A549 (cell line): Measurements from ENCODE around the gene UPK3A.

Experiments
- CHD4 ChIP-seq: fragments of 200-600 bp; sonication (generic); IDR thresholded peaks from 2 replicates; pipeline ENCODE4 v1.6.1; 2016; ENCODE audit warnings: antibody characterized with exemption, mild to moderate bottlenecking, borderline replicate concordance
- ESRRA ChIP-seq: fragments of 150-350 bp; IDR thresholded peaks from 2 replicates; pipeline ENCODE4 v1.6.1; 2014; ENCODE audit warnings: mild to moderate bottlenecking, low read length, borderline replicate concordance
- HDAC2 ChIP-seq: fragments of 200-600 bp; sonication (generic); IDR thresholded peaks from 2 replicates; pipeline ENCODE4 v1.6.1; 2016
- POLR2A ChIP-seq: IDR thresholded peaks from 2 replicates; pipeline ENCODE4 v1.6.1; 2012; ENCODE audit warnings: mild to moderate bottlenecking, low read length
- ZNF302 ChIP-seq: fragments of 250-450 bp; sonication (Bioruptor Pico); IDR thresholded peaks from 2 replicates; pipeline ENCODE4 v1.9.0; 2021; ENCODE audit warnings: inconsistent platforms, mild to moderate bottlenecking, moderate library complexity
- TF ChIP-seq, protein P1 (sequence below): fragments of >200 bp; sonication (Bioruptor Twin); formaldehyde crosslinking; IDR thresholded peaks from 3 replicates; pipeline ENCODE4 v1.5.1; 2016
- TF ChIP-seq, protein P2 (sequence below): fragments of 150-350 bp; IDR thresholded peaks from 2 replicates; pipeline ENCODE4 v1.6.1; 2014; ENCODE audit warnings: low read depth, mild to moderate bottlenecking, low read length

DNA sequence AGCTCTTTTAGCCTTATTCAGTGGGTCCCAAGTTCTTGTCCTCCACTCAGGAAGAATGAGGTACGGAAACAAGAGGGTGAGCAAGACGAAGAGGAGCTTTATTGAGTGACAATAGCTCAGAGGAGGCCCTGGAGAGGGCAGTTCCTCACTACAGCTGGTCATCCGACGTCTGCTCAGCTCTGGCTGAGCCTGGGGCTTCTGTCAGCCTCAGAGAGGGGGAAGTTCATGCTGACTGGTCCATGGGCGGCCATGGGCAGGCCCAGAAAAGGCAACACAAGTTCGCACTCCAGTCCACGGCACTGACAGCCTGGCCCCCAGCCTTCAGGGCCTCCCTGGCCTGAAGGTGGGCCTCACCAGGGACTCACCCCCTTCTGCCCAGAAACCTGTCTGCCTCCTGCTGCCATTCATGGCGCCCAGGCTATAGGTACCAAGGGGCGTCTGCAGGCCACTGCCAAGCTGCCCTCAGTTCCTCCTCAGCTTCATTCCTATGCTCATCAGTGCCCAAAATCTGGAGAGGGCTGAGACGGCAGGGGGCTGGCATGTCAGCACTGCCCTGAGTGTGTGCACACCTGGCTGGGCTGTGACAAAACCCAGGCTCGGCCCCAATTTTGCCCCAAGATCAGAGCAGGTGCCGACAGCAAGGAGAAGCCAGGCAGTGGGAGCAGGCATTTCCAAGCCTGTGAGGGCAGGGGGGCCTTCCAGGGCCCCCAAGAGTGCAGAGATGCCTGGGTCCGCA lies 22.4 kb upstream of the UPK3A start:
- no peak for TF ChIP-seq POLR2A
- no peak for TF ChIP-seq ZNF302
- TF ChIP-seq CHD4: no peak
- TF ChIP-seq, protein P1, sequence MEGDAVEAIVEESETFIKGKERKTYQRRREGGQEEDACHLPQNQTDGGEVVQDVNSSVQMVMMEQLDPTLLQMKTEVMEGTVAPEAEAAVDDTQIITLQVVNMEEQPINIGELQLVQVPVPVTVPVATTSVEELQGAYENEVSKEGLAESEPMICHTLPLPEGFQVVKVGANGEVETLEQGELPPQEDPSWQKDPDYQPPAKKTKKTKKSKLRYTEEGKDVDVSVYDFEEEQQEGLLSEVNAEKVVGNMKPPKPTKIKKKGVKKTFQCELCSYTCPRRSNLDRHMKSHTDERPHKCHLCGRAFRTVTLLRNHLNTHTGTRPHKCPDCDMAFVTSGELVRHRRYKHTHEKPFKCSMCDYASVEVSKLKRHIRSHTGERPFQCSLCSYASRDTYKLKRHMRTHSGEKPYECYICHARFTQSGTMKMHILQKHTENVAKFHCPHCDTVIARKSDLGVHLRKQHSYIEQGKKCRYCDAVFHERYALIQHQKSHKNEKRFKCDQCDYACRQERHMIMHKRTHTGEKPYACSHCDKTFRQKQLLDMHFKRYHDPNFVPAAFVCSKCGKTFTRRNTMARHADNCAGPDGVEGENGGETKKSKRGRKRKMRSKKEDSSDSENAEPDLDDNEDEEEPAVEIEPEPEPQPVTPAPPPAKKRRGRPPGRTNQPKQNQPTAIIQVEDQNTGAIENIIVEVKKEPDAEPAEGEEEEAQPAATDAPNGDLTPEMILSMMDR: no peak
- TF ChIP-seq, protein P2, sequence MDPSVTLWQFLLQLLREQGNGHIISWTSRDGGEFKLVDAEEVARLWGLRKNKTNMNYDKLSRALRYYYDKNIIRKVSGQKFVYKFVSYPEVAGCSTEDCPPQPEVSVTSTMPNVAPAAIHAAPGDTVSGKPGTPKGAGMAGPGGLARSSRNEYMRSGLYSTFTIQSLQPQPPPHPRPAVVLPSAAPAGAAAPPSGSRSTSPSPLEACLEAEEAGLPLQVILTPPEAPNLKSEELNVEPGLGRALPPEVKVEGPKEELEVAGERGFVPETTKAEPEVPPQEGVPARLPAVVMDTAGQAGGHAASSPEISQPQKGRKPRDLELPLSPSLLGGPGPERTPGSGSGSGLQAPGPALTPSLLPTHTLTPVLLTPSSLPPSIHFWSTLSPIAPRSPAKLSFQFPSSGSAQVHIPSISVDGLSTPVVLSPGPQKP: no peak
- no peak for TF ChIP-seq HDAC2
- no peak for TF ChIP-seq ESRRA
